GM10248 (cell line): ENCODE measurements around the gene RPL6.

Experiments
- CTCF ChIA-PET: fragments of 300-600 bp; sonication (Branson Sonifier 250); formaldehyde crosslinking; extraction: SDS; loops from one replicate; lab custom pipeline; 2021; ENCODE audit warnings: antibody characterized with exemption; lab: Yijun Ruan, JAX
- POLR2A ChIA-PET: fragments of 350-650 bp; sonication (Branson Sonifier 250); formaldehyde crosslinking; extraction: SDS; loops from one replicate; lab custom pipeline; 2020; ENCODE audit warnings: antibody characterized with exemption; lab: Yijun Ruan, JAX
- DNase-seq: peaks from one replicate; pipeline ENCODE4 v3.0.0; 2012; ENCODE audit errors: extremely low spot score
- TF ChIP-seq, protein P1 (sequence below): IDR thresholded peaks from 2 replicates; pipeline ENCODE4 v1.5.1; 2012; ENCODE audit warnings: mild to moderate bottlenecking, low read depth; ENCODE audit errors: extremely low read depth, missing control alignments, control extremely low read depth

Gene RPL6

DNA sequence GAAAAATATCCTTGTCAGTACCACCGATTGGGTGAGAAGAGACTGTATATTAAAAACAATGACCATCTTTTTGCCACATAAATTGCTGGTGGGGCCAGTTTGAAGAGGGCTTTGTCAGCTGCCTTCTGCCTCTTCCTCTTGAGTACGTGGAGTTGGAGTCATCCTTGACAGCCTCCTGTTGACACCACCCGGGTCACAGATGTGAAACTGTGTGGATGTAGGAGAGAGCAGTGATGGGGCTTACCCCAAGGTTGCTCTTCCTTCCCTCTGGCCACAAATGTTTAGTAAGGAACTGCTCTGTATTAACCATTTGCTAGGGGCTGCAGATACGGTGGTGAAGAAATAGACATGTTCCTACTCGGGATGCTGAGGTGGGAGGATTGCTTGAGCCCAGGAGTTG is 21.5 kb upstream of the RPL6 start:
- POLR2A ChIA-PET, result interaction anchor here (0.6 kb wide), 1 partner anchor 10 kb away, joined by 5 read pairs; no protein-coding TSS in a partner anchor
- TF ChIP-seq, protein P1, sequence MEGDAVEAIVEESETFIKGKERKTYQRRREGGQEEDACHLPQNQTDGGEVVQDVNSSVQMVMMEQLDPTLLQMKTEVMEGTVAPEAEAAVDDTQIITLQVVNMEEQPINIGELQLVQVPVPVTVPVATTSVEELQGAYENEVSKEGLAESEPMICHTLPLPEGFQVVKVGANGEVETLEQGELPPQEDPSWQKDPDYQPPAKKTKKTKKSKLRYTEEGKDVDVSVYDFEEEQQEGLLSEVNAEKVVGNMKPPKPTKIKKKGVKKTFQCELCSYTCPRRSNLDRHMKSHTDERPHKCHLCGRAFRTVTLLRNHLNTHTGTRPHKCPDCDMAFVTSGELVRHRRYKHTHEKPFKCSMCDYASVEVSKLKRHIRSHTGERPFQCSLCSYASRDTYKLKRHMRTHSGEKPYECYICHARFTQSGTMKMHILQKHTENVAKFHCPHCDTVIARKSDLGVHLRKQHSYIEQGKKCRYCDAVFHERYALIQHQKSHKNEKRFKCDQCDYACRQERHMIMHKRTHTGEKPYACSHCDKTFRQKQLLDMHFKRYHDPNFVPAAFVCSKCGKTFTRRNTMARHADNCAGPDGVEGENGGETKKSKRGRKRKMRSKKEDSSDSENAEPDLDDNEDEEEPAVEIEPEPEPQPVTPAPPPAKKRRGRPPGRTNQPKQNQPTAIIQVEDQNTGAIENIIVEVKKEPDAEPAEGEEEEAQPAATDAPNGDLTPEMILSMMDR, result no peak
- CTCF ChIA-PET, result no interaction called here
- DNase-seq, result no peak

DNA sequence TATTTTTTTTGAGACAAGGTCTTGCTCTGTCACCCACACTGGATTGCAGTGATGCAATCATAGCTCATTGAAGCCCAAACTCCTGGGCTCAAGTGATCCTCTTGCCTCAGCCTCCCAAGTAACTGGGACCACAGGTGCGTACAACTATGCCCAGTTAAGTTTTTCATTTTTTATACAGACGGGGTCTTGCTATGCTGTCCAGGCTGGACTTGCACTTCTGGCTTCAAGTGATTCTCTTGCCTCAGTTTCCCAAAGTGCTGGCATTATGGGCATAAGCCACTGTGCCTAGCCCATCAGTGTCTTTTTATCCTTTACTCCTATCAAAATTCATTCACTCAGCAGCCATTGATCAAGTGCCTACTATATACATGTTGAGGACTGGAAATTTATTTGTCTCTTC is 18.4 kb upstream of the RPL6 start:
- CTCF ChIA-PET, result interaction anchor here (0.6 kb wide), 1 partner anchor 9 kb away, joined by 3 read pairs; the partner anchor contains the start of gene PTPN11
- TF ChIP-seq, protein P1, result no peak
- no peak for DNase-seq
- POLR2A ChIA-PET, result no interaction called here

DNA sequence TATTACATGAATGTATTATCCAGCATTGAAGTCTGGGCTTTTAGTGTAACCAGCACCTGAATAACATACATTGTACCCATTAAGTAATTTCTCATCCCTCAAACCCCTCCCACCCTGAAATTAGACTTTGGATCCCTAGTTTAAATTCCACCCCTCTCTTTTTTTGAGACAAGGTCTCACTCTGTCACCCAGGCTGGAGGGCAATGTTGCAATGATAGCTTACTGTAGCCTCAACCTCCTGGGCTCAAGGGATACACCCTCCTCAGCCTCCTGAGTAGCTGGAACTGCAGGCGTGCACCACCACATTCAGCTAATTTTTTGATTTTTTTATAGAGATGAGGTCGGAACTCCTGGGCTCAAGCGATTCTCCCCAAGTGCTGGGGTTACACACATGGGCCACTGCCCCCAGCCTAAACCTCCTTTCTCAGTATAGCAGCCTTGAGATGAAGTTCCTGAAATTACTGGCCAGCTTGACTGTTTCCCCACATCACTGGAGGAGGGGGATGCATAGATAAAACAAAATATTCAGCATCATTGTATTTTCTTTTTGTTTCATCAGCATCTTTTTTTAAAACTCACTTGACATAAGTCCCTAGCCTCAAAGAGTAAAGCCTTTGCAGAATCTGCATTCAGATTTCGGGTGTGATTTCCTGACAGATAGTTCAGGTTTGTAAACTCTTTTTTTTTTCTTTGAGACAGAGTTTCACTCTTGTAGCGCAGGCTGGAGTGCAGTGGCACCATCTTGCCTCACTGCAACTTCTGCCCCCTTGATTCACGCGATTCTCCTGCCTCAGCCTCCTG is 16.4 kb upstream of the RPL6 start:
- no peak for DNase-seq
- ChIA-PET POLR2A (interaction anchor here (0.6 kb wide), 1 partner anchor 10 kb away, joined by 5 read pairs; no protein-coding TSS in a partner anchor), CTCF (no interaction called here)
- TF ChIP-seq, protein P1, result no peak

DNA sequence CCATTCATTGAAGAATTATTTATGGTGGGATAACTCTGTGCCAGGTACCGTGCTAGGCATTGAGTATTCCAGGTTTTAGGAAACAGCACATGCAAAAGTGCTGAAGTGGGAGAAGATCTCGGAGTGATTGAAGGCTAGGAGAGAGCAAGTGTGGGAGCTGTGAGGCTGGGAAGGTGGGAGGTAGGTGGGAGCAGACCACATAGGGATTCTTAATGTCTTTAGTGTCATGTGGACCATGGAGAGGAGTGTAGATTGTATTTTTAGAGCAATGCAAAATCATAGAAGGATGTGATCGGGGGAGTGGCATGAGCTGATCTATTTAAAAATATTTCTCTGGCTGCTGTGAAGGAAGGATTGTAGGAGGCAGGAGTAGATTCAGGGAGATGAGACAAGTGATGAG is 14.7 kb upstream of the RPL6 start:
- TF ChIP-seq, protein P1, result no peak
- ChIA-PET POLR2A (interaction anchor here (0.7 kb wide), 1 partner anchor 132 kb away, joined by 4 read pairs; no protein-coding TSS in a partner anchor), CTCF (no interaction called here)
- no peak for DNase-seq

DNA sequence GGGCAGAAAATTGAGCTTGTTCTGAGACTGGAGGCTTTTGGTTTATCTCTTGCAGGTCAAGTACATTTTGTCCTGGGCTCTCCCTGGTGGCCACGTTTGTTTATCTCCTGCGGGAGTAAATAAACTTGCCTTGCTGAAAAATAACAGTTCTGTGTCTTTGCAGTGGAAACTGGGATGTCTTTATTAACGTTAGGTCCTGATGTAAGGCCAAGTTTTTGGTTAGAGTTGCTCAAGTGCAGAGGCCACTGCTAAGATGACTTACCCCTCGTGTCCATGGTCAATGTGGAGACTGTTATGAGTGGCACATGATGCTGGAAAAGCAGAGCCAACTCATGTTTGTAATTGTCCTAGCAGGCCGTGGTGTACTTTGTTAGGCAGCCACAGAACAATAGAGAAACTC is 13.1 kb upstream of the RPL6 start:
- TF ChIP-seq, protein P1, result no peak
- ChIA-PET CTCF (no interaction called here), POLR2A (no interaction called here)
- no peak for DNase-seq

DNA sequence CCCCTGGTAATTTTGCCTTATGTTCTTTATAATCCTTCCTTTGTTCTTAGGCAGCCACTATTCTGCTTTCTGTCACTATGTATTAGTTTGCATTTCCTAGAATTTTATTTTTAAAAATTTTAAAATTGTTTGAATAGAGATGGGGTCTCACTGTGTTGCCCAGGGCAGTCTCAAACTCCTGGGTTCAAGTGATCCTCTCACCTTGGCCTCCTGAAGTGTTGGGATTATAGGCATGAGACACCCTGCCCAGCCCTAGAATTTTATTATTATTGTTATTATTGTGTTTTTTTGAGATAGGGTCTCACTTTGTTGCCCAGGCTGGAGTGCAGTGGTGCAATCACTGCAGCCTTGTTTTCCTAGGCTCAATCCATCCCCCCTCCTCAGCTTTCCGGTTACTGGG is 12.0 kb upstream of the RPL6 start:
- CTCF ChIA-PET, result no interaction called here
- no peak for DNase-seq
- POLR2A ChIA-PET, result no interaction called here
- TF ChIP-seq, protein P1, result no peak
